ENCODE results near the gene COX17. TPM values are rescaled to one million over a fixed set of nuclear protein-coding genes. Genes with fewer than 3 reads are reported as not detected.

Gene COX17
- polyA plus RNA-seq, 1 donor (not counting 4 experiments of a cell fraction or from before 2014, with no cell fraction given): 40.6 TPM

GRCh38 chr3:119723022-119723421, 45.8 kb upstream of the COX17 start:
- H3K27ac ChIP-seq (ENCODE audit: control insufficient read depth, insufficient read depth, low read length): no peak overlapping the region
- dilution Hi-C loops (cut with MboI; ENCODE audit: extremely low pct_ligation_motif_present, low sequenced_read_pairs): no loop called here
- DNase-seq (ENCODE audit: low read depth, low spot score) (no peak), FAIRE-seq (no peak)
- TF ChIP-seq EZH2 (IDR thresholded peaks at IDR 0.05; ENCODE audit: low read length): no peak
- no peak for TF ChIP-seq CTCF (optimal IDR thresholded peaks at IDR 0.05 in 1 of 3, IDR thresholded peaks at IDR 0.05 in 1 of 3, conservative IDR thresholded peaks at IDR 0.05 in 1 of 3; ENCODE audit: extremely low read depth in 1 of 3, insufficient read depth in 2 of 3, low read length in 3 of 3)
- H2AFZ ChIP-seq (ENCODE audit: control insufficient read depth, low read length): no peak overlapping the region
- no peaks in the 10 kb centered on the region for H3K4me1 ChIP-seq (ENCODE audit: control insufficient read depth, extremely low read depth, insufficient read depth, low read length)
- no peaks in the 10 kb centered on the region for H3K79me2 ChIP-seq (ENCODE audit: control insufficient read depth, insufficient read depth, low read length)
- H3K9me3 ChIP-seq (ENCODE audit: control insufficient read depth, low read depth, low read length): no peaks in the 10 kb centered on the region
- no peaks in the 10 kb centered on the region for H3K9me1 ChIP-seq (ENCODE audit: control insufficient read depth, extremely low read depth, insufficient read depth, low read length)
- no peaks in the 10 kb centered on the region for H3K36me3 ChIP-seq (ENCODE audit: control insufficient read depth in 2 of 2, extremely low read depth in 1 of 2, insufficient read depth in 2 of 2, low read length in 2 of 2)
- no peaks in the 10 kb centered on the region for H3K27me3 ChIP-seq (ENCODE audit: control insufficient read depth, extremely low read depth, insufficient read depth, low read length)
- no peak overlapping the region for H3K9ac ChIP-seq (ENCODE audit: control insufficient read depth, extremely low read depth, insufficient read depth, low read length)
- no peak overlapping the region for H3K4me3 ChIP-seq (ENCODE audit: control insufficient read depth in 2 of 3, extremely low read depth in 1 of 3, insufficient read depth in 2 of 3, low read depth in 1 of 3, low read length in 3 of 3)
- no peaks in the 10 kb centered on the region for H4K20me1 ChIP-seq (ENCODE audit: control insufficient read depth, extremely low read depth, insufficient read depth, low read length)
- no peak overlapping the region for H3K4me2 ChIP-seq (ENCODE audit: control insufficient read depth, extremely low read depth, insufficient read depth, low read depth, low read length)

- no peak for TF ChIP-seq EZH2 (IDR thresholded peaks at IDR 0.05; ENCODE audit: low read length)
- TF ChIP-seq CTCF (optimal IDR thresholded peaks at IDR 0.05 in 1 of 3, IDR thresholded peaks at IDR 0.05 in 1 of 3, conservative IDR thresholded peaks at IDR 0.05 in 1 of 3; ENCODE audit: extremely low read depth in 1 of 3, insufficient read depth in 2 of 3, low read length in 3 of 3): no peak
- Histone ChIP-seq H3K9me1 (ENCODE audit: control insufficient read depth, extremely low read depth, insufficient read depth, low read length) (no peaks in the 10 kb centered on the region), H3K9ac (ENCODE audit: control insufficient read depth, extremely low read depth, insufficient read depth, low read length) (no peak overlapping the region), H3K9me3 (ENCODE audit: control insufficient read depth, low read depth, low read length) (no peaks in the 10 kb centered on the region), H3K27ac (ENCODE audit: control insufficient read depth, insufficient read depth, low read length) (no peak overlapping the region), H3K4me3 (ENCODE audit: control insufficient read depth in 2 of 3, extremely low read depth in 1 of 3, insufficient read depth in 2 of 3, low read depth in 1 of 3, low read length in 3 of 3) (no peak overlapping the region), H3K4me1 (ENCODE audit: control insufficient read depth, extremely low read depth, insufficient read depth, low read length) (no peaks in the 10 kb centered on the region), H3K79me2 (ENCODE audit: control insufficient read depth, insufficient read depth, low read length) (no peaks in the 10 kb centered on the region), H3K4me2 (ENCODE audit: control insufficient read depth, extremely low read depth, insufficient read depth, low read depth, low read length) (no peak overlapping the region), H3K27me3 (ENCODE audit: control insufficient read depth, extremely low read depth, insufficient read depth, low read length) (no peaks in the 10 kb centered on the region), H3K36me3 (ENCODE audit: control insufficient read depth in 2 of 2, extremely low read depth in 1 of 2, insufficient read depth in 2 of 2, low read length in 2 of 2) (no peaks in the 10 kb centered on the region), H4K20me1 (ENCODE audit: control insufficient read depth, extremely low read depth, insufficient read depth, low read length) (no peaks in the 10 kb centered on the region), H2AFZ (ENCODE audit: control insufficient read depth, low read length) (no peak overlapping the region)
- dilution Hi-C loops (cut with MboI; ENCODE audit: extremely low pct_ligation_motif_present, low sequenced_read_pairs): no loop called here
- FAIRE-seq (no peak), DNase-seq (ENCODE audit: low read depth, low spot score) (no peak)
Measured at GRCh38 chr3:119717520-119717919, 40.3 kb upstream of the COX17 start.

Measured in keratinocyte (primary cell).